Epithelial cell of umbilical artery (primary cell): ENCODE data around the gene SRRM3. TPM values are rescaled to one million over a fixed set of nuclear protein-coding genes. Genes with fewer than 3 reads are reported as not detected.

Experiments used
- total RNA-seq: library from RNA; depleted of rRNA; stranded (reverse); fragments of >200 nt; gene quantifications from 2 replicates; pipeline ENCODE4 v1.2.3, GENCODE V29; 2014

SRRM3 gene, protein sequence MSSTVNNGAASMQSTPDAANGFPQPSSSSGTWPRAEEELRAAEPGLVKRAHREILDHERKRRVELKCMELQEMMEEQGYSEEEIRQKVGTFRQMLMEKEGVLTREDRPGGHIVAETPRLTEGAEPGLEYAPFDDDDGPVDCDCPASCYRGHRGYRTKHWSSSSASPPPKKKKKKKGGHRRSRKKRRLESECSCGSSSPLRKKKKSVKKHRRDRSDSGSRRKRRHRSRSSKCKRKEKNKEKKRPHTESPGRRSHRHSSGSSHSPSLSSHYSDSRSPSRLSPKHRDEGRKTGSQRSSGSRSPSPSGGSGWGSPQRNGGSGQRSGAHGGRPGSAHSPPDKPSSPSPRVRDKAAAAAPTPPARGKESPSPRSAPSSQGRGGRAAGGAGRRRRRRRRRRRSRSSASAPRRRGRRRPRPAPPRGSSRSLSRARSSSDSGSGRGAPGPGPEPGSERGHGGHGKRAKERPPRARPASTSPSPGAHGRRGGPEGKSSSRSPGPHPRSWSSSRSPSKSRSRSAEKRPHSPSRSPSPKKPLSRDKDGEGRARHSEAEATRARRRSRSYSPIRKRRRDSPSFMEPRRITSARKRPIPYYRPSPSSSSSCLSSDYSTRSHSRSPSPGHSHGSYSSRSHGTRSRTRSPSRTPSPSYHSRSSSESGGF
- total RNA-seq = 0.91 and 1.3 TPM in 2 replicates

GRCh38 chr7:76201732-76202665, at the start of gene SRRM3:
TSS of gene SRRM3 (plus strand) at chr7:76201896. CDS start at chr7:76235067, 33,171 bp downstream.

DNA sequence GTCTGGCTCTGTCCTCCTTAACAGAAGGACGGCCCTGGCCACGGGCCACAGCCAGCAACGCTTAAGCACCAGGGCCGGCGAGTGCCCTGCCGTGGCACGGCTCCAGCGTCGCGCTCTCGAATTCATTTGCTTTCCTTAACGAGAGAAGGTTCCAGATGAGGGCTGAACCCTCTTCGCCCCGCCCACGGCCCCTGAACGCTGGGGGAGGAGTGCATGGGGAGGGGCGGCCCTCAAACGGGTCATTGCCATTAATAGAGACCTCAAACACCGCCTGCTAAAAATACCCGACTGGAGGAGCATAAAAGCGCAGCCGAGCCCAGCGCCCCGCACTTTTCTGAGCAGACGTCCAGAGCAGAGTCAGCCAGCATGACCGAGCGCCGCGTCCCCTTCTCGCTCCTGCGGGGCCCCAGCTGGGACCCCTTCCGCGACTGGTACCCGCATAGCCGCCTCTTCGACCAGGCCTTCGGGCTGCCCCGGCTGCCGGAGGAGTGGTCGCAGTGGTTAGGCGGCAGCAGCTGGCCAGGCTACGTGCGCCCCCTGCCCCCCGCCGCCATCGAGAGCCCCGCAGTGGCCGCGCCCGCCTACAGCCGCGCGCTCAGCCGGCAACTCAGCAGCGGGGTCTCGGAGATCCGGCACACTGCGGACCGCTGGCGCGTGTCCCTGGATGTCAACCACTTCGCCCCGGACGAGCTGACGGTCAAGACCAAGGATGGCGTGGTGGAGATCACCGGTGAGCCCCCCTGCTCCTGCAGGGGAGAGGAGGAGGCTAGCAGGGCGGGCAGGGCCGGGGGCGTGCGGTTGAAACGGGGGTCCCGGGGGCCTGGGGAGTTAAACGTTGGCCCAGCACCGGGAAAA, 100.9 kb downstream of the SRRM3 start, which contains the start of gene HSPB1:
TSS of gene HSPB1 (plus strand) at position 327 of the 855 bp plus-strand sequence. CDS start at position 367, 40 bp downstream.

Other genes with a start within 250 kb of the SRRM3 start
- 27.2 and 31.8 TPM in 2 replicates for gene TMEM120A, start 207.3 kb upstream of the SRRM3 start, total RNA-seq
- 30.5 and 68.1 TPM in 2 replicates for gene STYXL1, start 153.9 kb upstream of the SRRM3 start, total RNA-seq
- 26.7 and 47.1 TPM in 2 replicates for gene MDH2, start 153.8 kb upstream of the SRRM3 start, total RNA-seq
- 37.4 and 77.2 TPM in 2 replicates for gene HSPB1, start 100.8 kb downstream of the SRRM3 start, total RNA-seq
- gene YWHAG, start 157.1 kb downstream of the SRRM3 start, total RNA-seq = 74.3 and 101 TPM in 2 replicates
- 0.65 and 0.76 TPM in 2 replicates for gene SSC4D, start 207.8 kb downstream of the SRRM3 start, total RNA-seq
- gene ZP3, start 223.1 kb downstream of the SRRM3 start, total RNA-seq = 0.97 and 1.8 TPM in 2 replicates